Measurements from ENCODE around the gene RIOK1.

Gene RIOK1

GRCh38 chr6:7426447-7427169, 37.0 kb downstream of the RIOK1 start:
- Histone ChIP-seq H3K27ac (ENCODE audit: low read depth, low read length) (no peak overlapping the region), H3K9ac (ENCODE audit: low read length) (no peak overlapping the region), H3K27me3 (ENCODE audit: control insufficient read depth in 1 of 2, insufficient read depth in 2 of 2, low read length in 2 of 2) (no peaks in the 10 kb centered on the region), H3K4me1 (ENCODE audit: insufficient read depth, low read length) (no peaks in the 10 kb centered on the region), H3K4me3 (ENCODE audit: low read depth in 1 of 2, low read length in 2 of 2) (no peak overlapping the region), H3K9me3 (ENCODE audit: low read length) (no peaks in the 10 kb centered on the region), H3K36me3 (ENCODE audit: insufficient read depth, low read length) (no peaks in the 10 kb centered on the region)

GRCh38 chr6:7431313-7431673, 41.7 kb downstream of the RIOK1 start:
- no peaks in the 10 kb centered on the region for H3K9me3 ChIP-seq (ENCODE audit: low read length)
- H3K27me3 ChIP-seq (ENCODE audit: control insufficient read depth in 1 of 2, insufficient read depth in 2 of 2, low read length in 2 of 2): no peaks in the 10 kb centered on the region
- H3K4me1 ChIP-seq (ENCODE audit: insufficient read depth, low read length): no peaks in the 10 kb centered on the region
- H3K27ac ChIP-seq (ENCODE audit: low read depth, low read length): no peak overlapping the region
- no peaks in the 10 kb centered on the region for H3K36me3 ChIP-seq (ENCODE audit: insufficient read depth, low read length)
- no peak overlapping the region for H3K9ac ChIP-seq (ENCODE audit: low read length)
- no peak overlapping the region for H3K4me3 ChIP-seq (ENCODE audit: low read depth in 1 of 2, low read length in 2 of 2)

DNA sequence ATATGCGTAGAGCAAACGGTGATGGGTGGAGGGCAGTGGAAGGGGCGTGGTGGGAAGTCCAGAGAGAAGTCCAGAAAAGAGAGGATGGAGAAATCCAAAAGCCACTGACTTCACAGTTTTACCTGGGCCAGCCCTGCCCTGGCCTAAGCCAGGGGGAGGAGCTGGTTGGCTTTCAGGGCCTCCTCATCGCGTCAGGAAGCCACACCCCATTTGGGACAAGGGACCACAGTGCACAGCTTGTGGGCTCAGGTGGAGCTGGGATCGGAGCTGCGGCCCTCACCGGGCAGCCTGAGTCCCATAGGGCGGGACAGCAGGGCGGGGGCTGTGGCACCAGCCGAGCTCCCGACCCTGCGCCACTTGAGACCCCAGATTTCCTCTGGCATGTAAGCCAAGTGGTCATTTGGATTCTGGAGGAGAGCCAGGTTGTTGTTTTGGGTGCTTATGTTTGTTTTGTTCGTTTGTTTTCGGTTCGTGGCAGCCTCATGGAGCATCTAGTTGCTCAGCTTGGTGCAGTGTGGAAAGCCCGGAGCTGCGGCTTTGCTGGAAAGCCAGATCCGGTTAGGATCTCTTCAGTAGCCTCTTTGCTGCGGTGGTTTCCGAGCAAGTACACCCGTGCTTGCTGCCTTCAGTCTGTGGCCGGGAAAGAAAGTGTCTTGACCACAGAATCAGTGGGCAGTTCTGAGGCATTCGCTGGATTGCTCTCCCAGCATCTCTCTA, 42.2 kb downstream of the RIOK1 start:
- H3K36me3 ChIP-seq (ENCODE audit: insufficient read depth, low read length): no peaks in the 10 kb centered on the region
- H3K9ac ChIP-seq (ENCODE audit: low read length): no peak overlapping the region
- no peaks in the 10 kb centered on the region for H3K4me1 ChIP-seq (ENCODE audit: insufficient read depth, low read length)
- H3K9me3 ChIP-seq (ENCODE audit: low read length): no peaks in the 10 kb centered on the region
- no peaks in the 10 kb centered on the region for H3K27me3 ChIP-seq (ENCODE audit: control insufficient read depth in 1 of 2, insufficient read depth in 2 of 2, low read length in 2 of 2)
- no peak overlapping the region for H3K4me3 ChIP-seq (ENCODE audit: low read depth in 1 of 2, low read length in 2 of 2)
- H3K27ac ChIP-seq (ENCODE audit: low read depth, low read length): no peak overlapping the region

GRCh38 chr6:7432391-7433120, 42.9 kb downstream of the RIOK1 start:
- Histone ChIP-seq H3K9me3 (ENCODE audit: low read length) (no peaks in the 10 kb centered on the region), H3K4me1 (ENCODE audit: insufficient read depth, low read length) (no peaks in the 10 kb centered on the region), H3K36me3 (ENCODE audit: insufficient read depth, low read length) (no peaks in the 10 kb centered on the region), H3K27ac (ENCODE audit: low read depth, low read length) (no peak overlapping the region), H3K9ac (ENCODE audit: low read length) (no peak overlapping the region), H3K4me3 (ENCODE audit: low read depth in 1 of 2, low read length in 2 of 2) (no peak overlapping the region), H3K27me3 (ENCODE audit: control insufficient read depth in 1 of 2, insufficient read depth in 2 of 2, low read length in 2 of 2) (no peaks in the 10 kb centered on the region)

GRCh38 chr6:7433121-7433617, 43.6 kb downstream of the RIOK1 start:
- Histone ChIP-seq H3K4me3 (ENCODE audit: low read depth in 1 of 2, low read length in 2 of 2) (no peak overlapping the region), H3K4me1 (ENCODE audit: insufficient read depth, low read length) (no peaks in the 10 kb centered on the region), H3K9me3 (ENCODE audit: low read length) (no peaks in the 10 kb centered on the region), H3K27ac (ENCODE audit: low read depth, low read length) (no peak overlapping the region), H3K36me3 (ENCODE audit: insufficient read depth, low read length) (no peaks in the 10 kb centered on the region), H3K27me3 (ENCODE audit: control insufficient read depth in 1 of 2, insufficient read depth in 2 of 2, low read length in 2 of 2) (no peaks in the 10 kb centered on the region), H3K9ac (ENCODE audit: low read length) (no peak overlapping the region)

GRCh38 chr6:7434672-7435071, 45.1 kb downstream of the RIOK1 start:
- Histone ChIP-seq H3K9me3 (ENCODE audit: low read length) (no peaks in the 10 kb centered on the region), H3K27me3 (ENCODE audit: control insufficient read depth in 1 of 2, insufficient read depth in 2 of 2, low read length in 2 of 2) (no peaks in the 10 kb centered on the region), H3K27ac (ENCODE audit: low read depth, low read length) (no peak overlapping the region)

GRCh38 chr6:7438011-7438410, 48.4 kb downstream of the RIOK1 start:
- no peaks in the 10 kb centered on the region for H3K9me3 ChIP-seq (ENCODE audit: low read length)
- H3K9ac ChIP-seq (ENCODE audit: low read length): no peak overlapping the region
- no peaks in the 10 kb centered on the region for H3K4me1 ChIP-seq (ENCODE audit: insufficient read depth, low read length)
- H3K36me3 ChIP-seq (ENCODE audit: insufficient read depth, low read length): no peaks in the 10 kb centered on the region
- H3K27me3 ChIP-seq (ENCODE audit: control insufficient read depth in 1 of 2, insufficient read depth in 2 of 2, low read length in 2 of 2): no peaks in the 10 kb centered on the region
- H3K27ac ChIP-seq (ENCODE audit: low read depth, low read length): no peak overlapping the region
- no peak overlapping the region for H3K4me3 ChIP-seq (ENCODE audit: low read depth in 1 of 2, low read length in 2 of 2)

More at GRCh38 chr6:7434672-7435071, 45.1 kb downstream of the RIOK1 start:
- Histone ChIP-seq H3K9ac (ENCODE audit: low read length) (no peak overlapping the region), H3K4me1 (ENCODE audit: insufficient read depth, low read length) (no peaks in the 10 kb centered on the region), H3K36me3 (ENCODE audit: insufficient read depth, low read length) (no peaks in the 10 kb centered on the region), H3K4me3 (ENCODE audit: low read depth in 1 of 2, low read length in 2 of 2) (no peak overlapping the region)

GRCh38 chr6:7439228-7439627, 49.6 kb downstream of the RIOK1 start:
- H3K4me1 ChIP-seq (ENCODE audit: insufficient read depth, low read length): no peaks in the 10 kb centered on the region

DNA sequence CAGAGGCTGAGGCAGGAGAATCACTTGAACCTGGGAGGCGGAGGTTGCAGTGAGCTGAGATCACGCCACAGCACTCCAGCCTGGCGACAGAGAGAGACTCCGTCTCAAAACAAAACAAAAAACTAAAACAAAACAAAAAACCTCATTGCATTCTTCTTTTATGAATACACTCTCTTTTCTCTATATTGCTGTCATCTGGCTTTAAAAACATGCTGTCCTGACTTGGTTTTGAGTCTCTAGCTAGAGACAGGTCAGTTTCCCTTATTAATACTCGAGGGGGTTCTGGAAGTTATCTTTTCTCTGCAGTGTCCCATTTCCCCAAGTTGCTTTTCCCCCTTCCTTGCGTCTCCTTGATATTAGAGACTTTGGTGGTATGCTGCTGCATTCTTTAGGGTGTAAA, 50.9 kb downstream of the RIOK1 start:
- H3K9me3 ChIP-seq (ENCODE audit: low read length): no peaks in the 10 kb centered on the region
- peaks cover 0 to 4% of the 10 kb centered on the region in 2 donors for H3K27me3 ChIP-seq (ENCODE audit: control insufficient read depth in 1 of 2, insufficient read depth in 2 of 2, low read length in 2 of 2)
- H3K4me3 ChIP-seq (ENCODE audit: low read depth in 1 of 2, low read length in 2 of 2): no peak overlapping the region
- H3K36me3 ChIP-seq (ENCODE audit: insufficient read depth, low read length): no peaks in the 10 kb centered on the region
- no peak overlapping the region for H3K27ac ChIP-seq (ENCODE audit: low read depth, low read length)
- H3K4me1 ChIP-seq (ENCODE audit: insufficient read depth, low read length): no peaks in the 10 kb centered on the region
- no peak overlapping the region for H3K9ac ChIP-seq (ENCODE audit: low read length)

More at GRCh38 chr6:7439228-7439627, 49.6 kb downstream of the RIOK1 start:
- Histone ChIP-seq H3K27me3 (ENCODE audit: control insufficient read depth in 1 of 2, insufficient read depth in 2 of 2, low read length in 2 of 2) (no peaks in the 10 kb centered on the region), H3K9me3 (ENCODE audit: low read length) (no peaks in the 10 kb centered on the region), H3K9ac (ENCODE audit: low read length) (no peak overlapping the region), H3K4me3 (ENCODE audit: low read depth in 1 of 2, low read length in 2 of 2) (no peak overlapping the region), H3K27ac (ENCODE audit: low read depth, low read length) (no peak overlapping the region), H3K36me3 (ENCODE audit: insufficient read depth, low read length) (no peaks in the 10 kb centered on the region)

GRCh38 chr6:7441048-7441775, 51.6 kb downstream of the RIOK1 start:
- Histone ChIP-seq H3K9ac (ENCODE audit: low read length) (no peak overlapping the region), H3K27me3 (ENCODE audit: control insufficient read depth in 1 of 2, insufficient read depth in 2 of 2, low read length in 2 of 2) (peaks cover 0 to 4% of the 10 kb centered on the region in 2 donors), H3K9me3 (ENCODE audit: low read length) (no peaks in the 10 kb centered on the region), H3K27ac (ENCODE audit: low read depth, low read length) (no peak overlapping the region), H3K36me3 (ENCODE audit: insufficient read depth, low read length) (no peaks in the 10 kb centered on the region), H3K4me3 (ENCODE audit: low read depth in 1 of 2, low read length in 2 of 2) (no peak overlapping the region), H3K4me1 (ENCODE audit: insufficient read depth, low read length) (no peaks in the 10 kb centered on the region)

DNA sequence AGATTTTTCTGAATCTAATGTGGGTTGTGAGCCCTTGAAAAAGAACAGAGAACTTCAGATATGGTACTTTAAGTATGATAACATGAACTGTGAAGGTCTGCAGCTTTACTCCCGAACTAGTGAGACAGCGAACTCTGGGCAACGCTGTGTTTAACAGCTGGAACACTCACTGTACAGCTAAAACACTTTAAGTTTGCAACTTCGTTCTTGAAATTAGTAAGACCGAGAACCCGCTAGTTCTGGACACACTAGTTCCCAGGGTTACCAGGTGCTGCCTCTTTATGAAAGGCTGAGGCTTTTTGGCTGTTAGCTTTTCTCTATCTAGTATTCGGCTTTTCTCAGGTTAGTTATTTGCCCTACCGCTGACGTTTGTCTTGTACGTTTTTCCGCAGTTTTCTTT, 52.9 kb downstream of the RIOK1 start:
- Histone ChIP-seq H3K4me3 (ENCODE audit: low read depth in 1 of 2, low read length in 2 of 2) (no peak overlapping the region), H3K27ac (ENCODE audit: low read depth, low read length) (no peak overlapping the region), H3K4me1 (ENCODE audit: insufficient read depth, low read length) (no peaks in the 10 kb centered on the region), H3K9ac (ENCODE audit: low read length) (no peak overlapping the region), H3K27me3 (ENCODE audit: control insufficient read depth in 1 of 2, insufficient read depth in 2 of 2, low read length in 2 of 2) (peaks cover 0 to 4% of the 10 kb centered on the region in 2 donors), H3K9me3 (ENCODE audit: low read length) (no peaks in the 10 kb centered on the region), H3K36me3 (ENCODE audit: insufficient read depth, low read length) (no peaks in the 10 kb centered on the region)
